SU-DHL-6 (cell line): ENCODE measurements around the gene OTUB2.

Experiments
- H2AFZ ChIP-seq: fragments of 200-600 bp; sonication (generic); 2 replicates; pipeline ENCODE4 v1.6.1; 2014; ENCODE audit warnings: low read depth, mild to moderate bottlenecking, moderate library complexity, mixed read lengths, antibody characterized with exemption, low read length; ENCODE audit not compliant: severe bottlenecking
- H3F3A ChIP-seq: fragments of 200-600 bp; shearing (Covaris generic); 2 replicates; pipeline ENCODE4 v1.6.0; 2016; ENCODE audit warnings: antibody characterized with exemption, mild to moderate bottlenecking; ENCODE audit not compliant: insufficient read depth
- H3K27ac ChIP-seq: fragments of 200-600 bp; sonication (generic); 2 replicates; pipeline ENCODE4 v1.5.1; 2016; ENCODE audit warnings: low read depth, mild to moderate bottlenecking, low read length, moderate library complexity, mixed read lengths
- H3K27me3 ChIP-seq: fragments of 200-600 bp; sonication (generic), shearing (Covaris generic); 2 replicates; pipeline ENCODE4 v1.6.0; 2014; ENCODE audit warnings: mild to moderate bottlenecking, low read length
- H3K36me3 ChIP-seq: fragments of 200-600 bp; sonication (generic); 2 replicates; pipeline ENCODE4 v1.6.1; 2014; ENCODE audit warnings: mild to moderate bottlenecking, low read length, mixed read lengths
- H3K4me2 ChIP-seq: fragments of 300-600, 200-600 bp; shearing (Covaris generic), sonication (generic); 2 replicates; pipeline ENCODE4 v1.6.0; 2014; ENCODE audit warnings: low read length, low read depth, mild to moderate bottlenecking; ENCODE audit not compliant: poor library complexity, severe bottlenecking
- H3K4me3 ChIP-seq: fragments of 200-600 bp; sonication (generic); 2 replicates; pipeline ENCODE4 v1.5.1; 2014; ENCODE audit warnings: antibody characterized with exemption, low read length, mild to moderate bottlenecking, mixed read lengths; ENCODE audit not compliant: insufficient read depth, poor library complexity, severe bottlenecking
- H3K79me2 ChIP-seq: fragments of 200-600 bp; sonication (generic); 2 replicates; pipeline ENCODE4 v1.6.1; 2014; ENCODE audit warnings: mild to moderate bottlenecking, low read length, moderate library complexity; ENCODE audit not compliant: insufficient read depth
- H3K9ac ChIP-seq: fragments of 200-600 bp; sonication (generic); 2 replicates; pipeline ENCODE4 v1.7.0; 2014; ENCODE audit warnings: mild to moderate bottlenecking, low read length
- H3K9me2 ChIP-seq: fragments of 200-600 bp; sonication (generic); replicated peaks from 2 replicates; pipeline ENCODE4 v1.6.1; 2014; ENCODE audit warnings: low read length; ENCODE audit not compliant: insufficient read depth
- H3K9me3 ChIP-seq: fragments of 200-600 bp; sonication (generic); 2 replicates; pipeline ENCODE4 v1.6.1; 2014; ENCODE audit warnings: low read length, mixed read lengths; ENCODE audit not compliant: insufficient read depth
- H4K20me1 ChIP-seq: fragments of 200-600 bp; sonication (generic); 2 replicates; pipeline ENCODE4 v1.6.1; 2014; ENCODE audit warnings: low read depth, mild to moderate bottlenecking, antibody characterized with exemption, low read length, moderate library complexity, mixed read lengths
- EZH2phosphoT487 ChIP-seq: fragments of 200-600 bp; sonication (generic), shearing (Covaris generic); conservative IDR thresholded peaks from 2 replicates; pipeline ENCODE4 v1.6.1; 2018; ENCODE audit warnings: mild to moderate bottlenecking, antibody characterized with exemption, low read length, moderate library complexity, mixed read lengths
- TF ChIP-seq, protein P1 (sequence below): fragments of 200-600 bp; sonication (generic); IDR thresholded peaks from one replicate; pipeline ENCODE4 v1.5.1; 2017; ENCODE audit warnings: antibody characterized with exemption, mild to moderate bottlenecking, low read length, moderate library complexity; ENCODE audit not compliant: insufficient read depth, poor library complexity, severe bottlenecking

The OTUB2 gene

DNA sequence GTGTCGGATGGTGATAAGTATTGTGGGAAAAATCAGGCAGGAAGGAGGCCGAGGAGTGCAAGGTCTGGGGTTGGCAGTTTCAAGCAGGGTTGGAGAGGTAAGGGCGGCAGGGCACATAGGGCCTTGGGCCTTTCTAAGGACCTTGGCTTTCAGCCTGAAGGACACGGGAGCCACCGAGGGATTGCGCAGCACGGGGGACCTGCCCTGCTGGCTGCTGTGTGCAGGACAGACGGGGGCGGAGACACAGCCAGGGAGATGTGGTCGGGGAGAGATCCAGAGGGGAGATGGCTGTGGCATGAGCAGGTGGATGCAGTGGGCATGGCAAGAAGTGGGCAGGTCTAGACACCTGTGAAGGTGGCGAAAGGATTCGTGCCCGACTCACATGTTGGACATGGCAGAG, 14.7 kb downstream of the OTUB2 start:
- Histone ChIP-seq H3K79me2 (no peaks in the 10 kb centered on the region), H4K20me1 (no peaks in the 10 kb centered on the region), H3F3A (no peaks in the 10 kb centered on the region), H3K36me3 (no peaks in the 10 kb centered on the region), H3K9me3 (no peaks in the 10 kb centered on the region), H3K27me3 (no peaks in the 10 kb centered on the region), H2AFZ (no peak overlapping the region), H3K27ac (no peak overlapping the region), H3K4me2 (no peak overlapping the region), H3K9me2 (no peaks in the 10 kb centered on the region), H3K4me3 (no peak overlapping the region), H3K9ac (no peak overlapping the region)
- no peak for TF ChIP-seq EZH2phosphoT487
- TF ChIP-seq, protein P1, sequence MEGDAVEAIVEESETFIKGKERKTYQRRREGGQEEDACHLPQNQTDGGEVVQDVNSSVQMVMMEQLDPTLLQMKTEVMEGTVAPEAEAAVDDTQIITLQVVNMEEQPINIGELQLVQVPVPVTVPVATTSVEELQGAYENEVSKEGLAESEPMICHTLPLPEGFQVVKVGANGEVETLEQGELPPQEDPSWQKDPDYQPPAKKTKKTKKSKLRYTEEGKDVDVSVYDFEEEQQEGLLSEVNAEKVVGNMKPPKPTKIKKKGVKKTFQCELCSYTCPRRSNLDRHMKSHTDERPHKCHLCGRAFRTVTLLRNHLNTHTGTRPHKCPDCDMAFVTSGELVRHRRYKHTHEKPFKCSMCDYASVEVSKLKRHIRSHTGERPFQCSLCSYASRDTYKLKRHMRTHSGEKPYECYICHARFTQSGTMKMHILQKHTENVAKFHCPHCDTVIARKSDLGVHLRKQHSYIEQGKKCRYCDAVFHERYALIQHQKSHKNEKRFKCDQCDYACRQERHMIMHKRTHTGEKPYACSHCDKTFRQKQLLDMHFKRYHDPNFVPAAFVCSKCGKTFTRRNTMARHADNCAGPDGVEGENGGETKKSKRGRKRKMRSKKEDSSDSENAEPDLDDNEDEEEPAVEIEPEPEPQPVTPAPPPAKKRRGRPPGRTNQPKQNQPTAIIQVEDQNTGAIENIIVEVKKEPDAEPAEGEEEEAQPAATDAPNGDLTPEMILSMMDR = no peak

DNA sequence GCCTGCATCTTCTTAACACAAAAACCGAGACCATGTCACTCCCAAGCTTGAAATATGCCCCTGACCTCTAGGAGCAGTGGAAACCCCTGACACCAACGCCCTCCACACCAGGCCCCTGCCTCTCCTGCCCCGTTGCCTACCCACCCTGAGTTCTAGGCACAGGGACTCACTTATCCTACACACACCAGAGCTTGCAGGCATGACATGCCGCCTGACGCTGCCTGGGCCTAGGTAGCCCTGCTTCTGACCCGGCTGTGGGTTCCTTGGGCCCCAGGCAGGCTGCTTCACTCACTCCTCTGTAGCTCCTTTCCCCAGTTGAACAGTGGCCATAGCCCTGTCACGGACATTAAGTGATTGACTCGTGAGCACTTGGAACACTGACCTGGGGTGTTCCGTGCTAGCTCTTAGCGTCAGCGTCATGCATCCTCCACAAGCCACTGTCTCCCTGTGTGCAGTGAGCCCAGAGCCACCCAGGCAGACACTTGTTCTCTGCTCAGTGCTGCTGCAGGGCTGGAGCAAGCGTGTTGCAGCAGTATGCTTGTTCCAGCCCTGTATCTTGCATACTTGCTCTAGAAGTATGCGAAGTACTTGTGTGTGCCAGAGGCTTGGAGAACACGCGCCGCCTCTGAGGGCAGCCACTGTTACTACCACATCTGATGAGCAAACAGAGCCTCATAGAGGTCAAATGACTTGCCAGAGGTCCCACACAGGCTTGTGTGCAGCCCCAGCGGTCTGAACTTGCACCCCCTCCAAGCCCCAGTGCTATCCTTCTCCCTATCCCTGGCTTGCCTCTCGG, 15.6 kb downstream of the OTUB2 start:
- TF ChIP-seq, protein P1 = no peak
- no peak for TF ChIP-seq EZH2phosphoT487
- Histone ChIP-seq H2AFZ (no peak overlapping the region), H4K20me1 (no peaks in the 10 kb centered on the region), H3F3A (no peaks in the 10 kb centered on the region), H3K4me2 (no peak overlapping the region), H3K79me2 (no peaks in the 10 kb centered on the region), H3K36me3 (no peaks in the 10 kb centered on the region), H3K9me2 (no peaks in the 10 kb centered on the region), H3K9ac (no peak overlapping the region), H3K27me3 (no peaks in the 10 kb centered on the region), H3K27ac (no peak overlapping the region), H3K4me3 (no peak overlapping the region), H3K9me3 (no peaks in the 10 kb centered on the region)

DNA sequence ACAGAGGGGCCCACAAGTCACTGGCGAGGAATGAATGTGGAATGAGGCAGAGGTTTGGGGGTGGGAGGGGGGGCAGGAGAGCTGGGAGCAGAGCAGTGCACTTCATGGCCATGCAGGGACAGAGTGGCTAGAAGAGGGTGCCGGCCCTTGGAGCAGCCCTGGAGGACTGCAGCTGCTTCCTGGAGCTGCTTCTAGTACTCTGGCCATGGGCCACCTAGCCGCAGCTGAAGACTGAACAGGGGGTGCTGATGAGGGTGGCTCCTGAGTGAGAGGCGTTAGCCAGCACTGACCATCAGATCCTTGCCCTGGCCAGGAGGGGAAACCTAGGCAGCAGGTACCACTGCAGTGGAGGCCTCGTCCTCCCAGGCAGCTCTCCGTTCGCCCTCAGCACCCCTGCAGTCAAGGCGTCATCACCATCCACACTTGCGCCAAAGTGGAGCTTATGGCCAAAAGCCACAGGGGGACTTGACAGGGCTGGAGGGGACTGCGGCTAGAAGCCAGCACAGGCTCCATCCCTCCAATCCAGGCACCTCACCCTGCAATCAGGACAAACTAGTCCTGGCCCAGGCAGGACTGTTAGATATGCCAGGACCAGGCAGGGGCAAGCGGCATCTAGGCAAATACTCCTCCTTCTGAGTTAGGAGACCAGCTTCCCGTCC, 16.4 kb downstream of the OTUB2 start:
- no peaks in the 10 kb centered on the region for H3K36me3 ChIP-seq
- no peak overlapping the region for H3K9ac ChIP-seq
- H3K4me3 ChIP-seq = no peak overlapping the region
- no peaks in the 10 kb centered on the region for H3K27me3 ChIP-seq
- H4K20me1 ChIP-seq = no peaks in the 10 kb centered on the region
- H3K9me2 ChIP-seq = no peaks in the 10 kb centered on the region
- H3K4me2 ChIP-seq = no peak overlapping the region
- H3K9me3 ChIP-seq = no peaks in the 10 kb centered on the region
- H2AFZ ChIP-seq = no peak overlapping the region
- no peaks in the 10 kb centered on the region for H3K79me2 ChIP-seq
- TF ChIP-seq, protein P1 = no peak
- no peak for TF ChIP-seq EZH2phosphoT487
- no peaks in the 10 kb centered on the region for H3F3A ChIP-seq
- no peak overlapping the region for H3K27ac ChIP-seq
